Activated T-cell treated with anti-CD3 and anti-CD28 coated beads for 1 hour (primary cell): ENCODE measurements around the gene PDIA5.
"Not testable (repeated sequence)": the region's sequence is repeated elsewhere in the genome, so short reads cannot be mapped to it uniquely, and the experiment has no call there.

ENCODE experiments used
- DNase-seq: peaks from one replicate; pipeline ENCODE4 v3.0.0-alpha.2; 2020; ENCODE audit warnings: low read depth

The PDIA5 gene

DNA sequence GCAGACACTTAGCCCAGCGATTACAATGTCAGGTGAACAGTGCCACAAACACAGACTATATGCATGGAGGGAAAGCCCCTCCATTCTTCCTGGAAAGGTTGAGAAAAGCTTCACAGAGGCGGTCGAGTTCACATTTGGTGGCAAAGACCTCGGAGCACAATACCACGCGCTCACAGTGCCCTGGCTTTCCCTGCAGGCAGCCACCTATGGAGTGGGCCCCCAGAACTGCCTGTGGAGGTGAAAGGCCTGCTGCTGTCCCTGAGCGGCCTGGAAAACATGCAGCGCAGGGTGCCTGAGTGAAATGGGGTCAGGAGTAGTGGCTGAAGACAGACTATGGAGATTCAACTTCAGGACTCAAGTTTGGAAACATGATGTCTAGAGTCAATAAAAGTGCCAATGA, 26.9 kb downstream of the PDIA5 start:
- no peak for DNase-seq

GRCh38 chr3:123094516-123095313, 27.9 kb downstream of the PDIA5 start:
- DNase-seq, result no peak

DNA sequence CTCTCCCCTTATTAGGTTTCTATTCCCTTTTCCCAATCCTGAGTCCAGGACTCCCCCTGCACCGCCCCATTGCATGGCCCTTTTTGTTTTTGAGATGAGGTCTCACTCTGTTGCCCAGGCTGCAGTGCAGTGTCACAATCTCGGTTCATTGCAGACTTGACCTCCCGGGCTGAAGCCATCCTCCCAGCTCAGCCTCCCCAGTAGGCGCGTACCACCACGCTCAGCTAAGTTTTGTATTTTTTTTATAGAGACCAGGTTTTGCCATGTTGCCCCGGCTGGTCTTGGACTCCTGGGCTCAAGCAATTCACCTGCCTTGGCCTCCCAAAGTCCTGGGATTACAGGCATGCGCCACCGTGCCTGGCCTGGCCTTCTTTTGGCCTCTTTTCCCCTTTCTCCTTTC, 29.3 kb downstream of the PDIA5 start:
- DNase-seq, result no peak

DNA sequence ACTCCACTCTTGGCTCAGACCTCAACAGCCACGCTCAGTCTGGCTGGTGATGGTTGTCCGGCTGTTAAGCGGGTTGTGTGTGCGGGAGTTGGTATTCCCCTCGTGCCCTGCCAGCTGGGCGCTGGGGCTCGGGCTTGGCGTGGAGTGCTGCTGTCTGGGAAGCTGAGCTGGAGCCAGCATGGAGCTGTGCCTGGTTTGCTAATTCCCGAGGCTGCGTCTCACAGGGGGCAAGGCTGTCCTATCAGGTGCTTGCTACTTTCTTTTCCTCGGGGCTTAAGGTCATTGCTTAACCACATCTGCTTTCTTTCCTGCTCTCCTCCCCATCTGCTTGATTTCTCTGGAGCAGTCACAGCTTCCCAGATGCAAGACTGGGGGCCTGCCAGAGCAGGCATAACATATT, 29.9 kb downstream of the PDIA5 start:
- DNase-seq, result no peak

DNA sequence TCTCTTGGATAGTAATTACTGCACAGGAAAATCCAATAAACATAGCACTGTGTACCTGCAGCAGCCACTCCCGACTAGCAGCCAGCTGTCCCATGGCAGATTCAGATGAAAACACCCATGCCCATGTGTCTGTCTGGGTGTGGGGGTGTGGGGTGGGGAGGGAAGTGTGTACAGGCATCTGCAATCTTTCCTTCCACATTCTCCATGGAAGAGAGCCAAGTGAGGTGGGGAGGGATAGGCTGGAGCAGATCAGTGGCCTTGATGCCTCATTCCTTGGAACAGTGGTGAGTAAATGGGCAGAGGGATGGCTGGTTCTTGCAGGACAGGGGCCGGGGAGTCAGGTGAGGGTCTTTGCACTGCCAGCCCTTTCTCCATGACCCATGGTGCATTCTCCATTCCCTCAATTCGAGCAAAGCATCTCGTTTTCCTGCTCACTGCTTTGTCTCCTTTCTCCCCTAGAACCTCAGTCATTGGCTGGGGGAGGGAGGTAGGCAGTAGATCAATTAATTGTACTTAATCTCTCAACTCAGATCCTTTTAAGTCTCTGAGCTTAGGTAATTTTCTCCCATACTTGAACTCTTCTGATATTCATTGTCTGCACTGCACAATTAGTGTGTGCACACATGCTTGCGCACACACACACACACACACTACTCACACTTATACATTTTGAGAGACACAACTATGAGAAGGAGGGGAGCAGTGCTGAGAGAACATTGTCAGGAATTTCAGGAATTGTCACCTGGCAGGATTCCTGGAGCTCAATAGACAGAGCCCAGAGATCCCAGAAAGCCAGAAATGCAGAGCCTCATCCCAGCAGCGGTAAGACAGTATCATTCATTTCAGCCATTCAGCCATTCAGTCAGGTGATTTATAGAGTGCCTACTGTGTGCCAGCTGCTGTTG, 31.9 kb downstream of the PDIA5 start:
- DNase-seq, result no peak

GRCh38 chr3:123099331-123100192, 32.7 kb downstream of the PDIA5 start:
- DNase-seq, result no peak

- no peak for DNase-seq
These were observed 33.5 kb downstream of the PDIA5 start for GRCh38 chr3:123100193-123100776.

DNA sequence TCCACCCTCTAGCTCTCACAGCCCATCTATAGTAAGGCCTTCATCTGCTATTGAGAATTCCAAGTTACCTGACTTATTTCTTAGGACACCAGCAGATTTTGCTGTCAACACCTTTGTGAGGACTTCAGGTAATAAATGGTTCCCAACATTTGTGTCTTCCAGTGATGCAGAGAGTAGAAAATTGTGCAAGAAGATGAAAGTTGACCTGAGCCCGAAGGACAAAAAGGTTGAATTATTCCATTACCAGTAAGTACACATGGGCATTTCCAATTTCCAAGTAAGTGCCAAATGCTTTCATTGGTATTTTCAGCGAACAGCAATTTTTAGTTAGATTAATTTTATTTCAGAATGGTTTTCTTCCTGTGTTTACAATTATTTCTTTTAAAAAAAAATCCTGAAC, 35.4 kb downstream of the PDIA5 start:
- no peak for DNase-seq

DNA sequence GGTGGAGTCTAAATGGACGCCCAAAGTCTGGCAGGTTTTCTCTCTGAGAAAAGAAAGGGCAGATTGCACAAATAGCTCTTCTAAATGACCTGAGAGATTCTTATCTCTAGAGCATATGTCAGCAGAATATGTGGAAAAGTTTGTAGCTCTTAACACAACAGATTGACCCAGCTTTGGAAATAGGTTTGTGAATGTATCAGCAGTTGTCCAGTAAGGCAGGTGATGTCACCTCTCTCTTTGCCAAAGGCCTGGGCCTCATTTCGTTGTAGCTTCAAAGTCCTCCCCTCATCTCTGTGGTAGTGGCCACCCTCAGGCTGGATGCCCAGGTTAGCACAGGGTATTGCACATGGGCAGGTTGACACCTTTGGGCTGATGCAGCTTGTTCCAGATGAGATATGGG, 36.0 kb downstream of the PDIA5 start:
- no peak for DNase-seq

DNA sequence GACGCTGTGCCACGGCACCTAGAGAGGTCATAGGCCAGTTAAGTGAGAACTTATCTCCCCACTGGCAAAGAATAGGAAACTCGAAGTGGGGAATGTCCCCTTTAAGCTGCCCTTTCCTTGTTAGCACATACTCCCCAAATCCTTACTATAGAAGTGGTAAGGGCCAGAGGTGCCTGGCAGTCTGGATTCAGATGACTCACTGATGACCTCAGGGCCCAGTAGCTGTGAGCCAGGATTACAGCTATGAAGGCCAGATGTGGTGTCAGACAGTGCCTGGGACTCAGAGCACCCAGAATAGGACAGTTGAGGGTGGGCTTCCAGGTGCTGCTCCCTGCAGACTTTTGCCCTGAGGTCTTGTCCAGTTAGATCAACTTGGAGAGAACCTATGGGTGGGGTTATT, 37.7 kb downstream of the PDIA5 start:
- no peak for DNase-seq

GRCh38 chr3:123105201-123106189, 38.7 kb downstream of the PDIA5 start:
- no peak for DNase-seq

- DNase-seq, result no peak
These were observed 43.6 kb downstream of the PDIA5 start for GRCh38 chr3:123110282-123110975.

DNA sequence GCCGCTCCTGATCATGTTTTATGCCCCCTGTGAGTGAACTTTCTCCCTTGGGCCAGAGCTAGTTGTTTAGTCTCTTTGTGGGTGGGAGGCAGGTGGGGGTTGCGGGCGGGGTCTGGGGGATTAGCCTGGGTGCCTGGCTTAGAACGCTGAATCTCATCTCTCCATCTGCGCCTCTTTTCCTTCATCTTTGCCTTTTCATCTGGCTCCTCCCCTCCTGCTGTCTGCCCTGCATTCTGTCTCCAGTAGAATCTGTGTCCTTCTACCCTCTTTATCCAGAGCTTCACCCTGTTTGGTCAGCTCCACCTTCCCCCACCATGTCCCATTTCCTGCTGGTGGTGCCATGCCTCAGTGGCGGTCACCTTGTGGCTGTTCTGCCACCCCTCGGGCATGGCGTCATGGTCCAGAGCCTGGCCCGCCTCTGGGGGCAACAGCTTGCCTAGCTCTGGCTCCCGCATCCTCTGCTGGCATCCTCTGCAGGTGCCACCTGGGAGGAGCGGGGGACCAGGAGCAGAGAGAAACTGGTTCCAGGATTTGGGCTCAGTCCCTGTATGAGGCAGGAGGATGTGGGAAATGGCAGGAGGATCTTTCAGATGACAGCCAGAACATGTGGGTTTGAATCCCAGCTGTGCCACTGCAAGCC, 44.3 kb downstream of the PDIA5 start:
- no peak for DNase-seq

GRCh38 chr3:123111640-123112039, 44.8 kb downstream of the PDIA5 start:
- DNase-seq, result no peak

GRCh38 chr3:123112232-123112631, 45.4 kb downstream of the PDIA5 start:
- DNase-seq, result no peak

- DNase-seq, result not testable (repeated sequence)
These were observed 45.8 kb downstream of the PDIA5 start for GRCh38 chr3:123112656-123113055.

DNA sequence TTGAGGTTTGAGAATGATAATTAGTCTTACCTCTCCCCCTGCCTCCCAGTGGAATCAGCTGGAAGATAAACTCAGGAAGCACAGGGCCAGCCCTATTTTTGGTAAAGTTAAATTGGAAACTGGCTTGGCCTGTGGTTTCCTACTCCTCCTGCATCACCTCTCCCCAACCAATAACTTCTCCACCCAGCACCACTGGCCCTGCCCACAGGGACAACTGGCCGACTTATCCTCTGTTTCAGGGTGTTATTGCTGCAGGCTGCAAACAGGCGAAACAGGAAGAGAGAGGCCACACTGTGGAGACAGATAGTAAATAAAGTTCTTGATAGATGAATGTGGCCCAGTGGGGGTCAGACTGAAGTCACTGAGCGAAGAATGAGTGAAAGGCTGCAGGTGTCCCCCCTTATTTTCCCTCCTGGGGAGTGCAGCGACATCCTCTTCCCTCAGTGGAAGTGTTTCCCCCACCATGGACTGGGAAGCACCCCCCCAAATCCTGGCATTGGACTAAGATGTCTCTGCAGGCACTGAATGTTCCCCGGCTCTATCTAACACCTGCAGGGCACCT, 47.1 kb downstream of the PDIA5 start:
- DNase-seq, result no peak

- DNase-seq, result no peak
These were observed 49.3 kb downstream of the PDIA5 start for GRCh38 chr3:123116116-123116515.

GRCh38 chr3:123119388-123119787, 52.6 kb downstream of the PDIA5 start:
- no peak for DNase-seq
